Spleen (tissue), 11 donors: ENCODE measurements around the gene MS4A4A. TPM values are rescaled to one million over a fixed set of nuclear protein-coding genes. Genes with fewer than 3 reads are reported as not detected.
A peak's percentile ranks its signal among the peaks of the same experiment; 100 is the strongest.

Source experiments
- DNase-seq: peaks from one replicate; pipeline ENCODE4 v3.0.0-alpha.2; 2020
- H3K27ac ChIP-seq, 8 donors: fragments of 200-600 bp; sonication (generic) in 7 of 8; 1 replicate in 4 of 8; 2 replicates in 4 of 8; pipeline versions ENCODE4 v1.5.0 to v1.8.0; 2016 to 2021; ENCODE audit warnings: inconsistent platforms in 4 of 8, mild to moderate bottlenecking in 4 of 8, moderate library complexity in 1 of 8
- H3K27me3 ChIP-seq, 7 donors: fragments of 200-600 bp; sonication (generic) in 6 of 7; replicated peaks in 1 of 7; 1 replicate in 4 of 7; 2 replicates in 3 of 7; pipeline versions ENCODE4 v1.5.0 to v1.8.0; 2016 to 2021; ENCODE audit warnings: inconsistent platforms in 3 of 7, mild to moderate bottlenecking in 1 of 7
- H3K36me3 ChIP-seq, 6 donors: fragments of 200-600 bp; sonication (generic) in 5 of 6; 1 replicate in 4 of 6; 2 replicates in 2 of 6; pipeline versions ENCODE4 v1.5.0 to v1.8.0; 2016 to 2021; ENCODE audit warnings: inconsistent platforms in 2 of 6
- H3K4me1 ChIP-seq, 6 donors: fragments of 200-600 bp; sonication (generic) in 5 of 6; 1 replicate in 3 of 6; 2 replicates in 3 of 6; pipeline versions ENCODE4 v1.5.0 to v1.8.0; 2016 to 2021; ENCODE audit warnings: inconsistent platforms in 3 of 6
- H3K4me3 ChIP-seq, 8 donors: fragments of 200-600 bp; sonication (generic) in 7 of 8; 1 replicate in 4 of 8; 2 replicates in 4 of 8; pipeline versions ENCODE4 v1.5.0 to v1.8.0; 2016 to 2021; ENCODE audit warnings: inconsistent platforms in 4 of 8, mild to moderate bottlenecking in 4 of 8, moderate library complexity in 2 of 8
- H3K9me3 ChIP-seq, 8 donors: fragments of 200-600 bp; sonication (generic) in 7 of 8; 1 replicate in 4 of 8; 2 replicates in 4 of 8; pipeline versions ENCODE4 v1.5.0 to v1.8.0; 2016 to 2021; ENCODE audit warnings: inconsistent platforms in 4 of 8
- CTCF ChIP-seq, 11 experiments: fragments of 200-600 bp in 7 of 11; fragments of 450-650 bp in 4 of 11; sonication (generic) in 4 of 11; IDR thresholded peaks in 8 of 11; conservative IDR thresholded peaks in 3 of 11; 1 replicate in 7 of 11; 2 replicates in 4 of 11; pipeline versions ENCODE4 v1.4.0 to v1.8.0; 2016 to 2021; ENCODE audit warnings: antibody characterized with exemption in 11 of 11, inconsistent platforms in 4 of 11, mild to moderate bottlenecking in 1 of 11
- POLR2A ChIP-seq, 3 donors: fragments of 450-650 bp; IDR thresholded peaks; one replicate each; pipeline ENCODE4 v1.5.1; 2017; ENCODE audit warnings: antibody characterized with exemption in 3 of 3, mild to moderate bottlenecking in 1 of 3
- POLR2AphosphoS5 ChIP-seq, 3 donors: sonication (generic); formaldehyde crosslinking; IDR thresholded peaks; one replicate each; pipeline ENCODE4 v1.5.1; 2017; ENCODE audit warnings: antibody characterized with exemption in 3 of 3
- WGBS, 5 donors: extraction: QIAGEN DNeasy Blood & Tissue Kit in 3 of 5; methylation state at CpG; one replicate each; pipeline versions ENCODE4 v1.1.5 to v1.1.7; 2013 to 2018; 5-methylcytosine and 5-hydroxymethylcytosine counted together
- intact Hi-C: fragments of 100-400 bp; cut with DNase I; formaldehyde crosslinking; loops from one replicate; pipeline ENCODE4 v1.15.0; 2023; ENCODE audit warnings: low total_unique reads
- polyA plus RNA-seq, 3 donors: library from polyadenylated mRNA; stranded (reverse); fragments of 200-250 nt; gene quantifications; one replicate each; pipeline ENCODE4 v1.2.1, GENCODE V29; 2013
- total RNA-seq, 7 donors: library from RNA; depleted of rRNA in 3 of 7; stranded (reverse); fragments of >200 nt in 3 of 7; fragmentation: NEBNext Ultra II Directional in 4 of 7; extraction: Animal tissue kit (Norgen Biotek cat#: 25700) in 4 of 7; gene quantifications; one replicate each; pipeline versions ENCODE4 v1.1.0 to v1.2.1, GENCODE V29; 2016 to 2021
- donor health status: healthy with polysubstance abuse.
- donor health status: DM: no; HTN: no; CAD: no; lungs with moderate emphysema.
- donor health status: DM: no; HTN: no; CAD: no.
- donor health status: Bipolar disorder and iron deficiency.
- donor health status: healthy.
- donor health status: DM: no; HTN: no; CAD: no.
- donor health status: DM: yes; HTN: yes; CAD: no.

MS4A4A gene
- total and polyA plus RNA-seq, 10 donors: 24.3 to 130 (median 54.0) TPM

- intact Hi-C loops: loop anchor here (10.0 kb wide), 1 partner anchor 351 kb away; no protein-coding TSS in a partner anchor
- no peak overlapping the region for H3K4me3 ChIP-seq
- H3K36me3 ChIP-seq: no peaks in the 10 kb centered on the region
- peaks cover 0 to 12% (median 0%) of the 10 kb centered on the region in 6 donors for H3K4me1 ChIP-seq
- H3K27ac ChIP-seq: peak overlapping the region in 4 of 8 donors; percentile 39 to 60 (median 52)
- no peaks in the 10 kb centered on the region for H3K27me3 ChIP-seq
- no peak for DNase-seq
- peaks cover 0 to 11% (median 0%) of the 10 kb centered on the region in 8 donors for H3K9me3 ChIP-seq
- no peak for TF ChIP-seq POLR2A (IDR thresholded peaks at IDR 0.05)
- peak in 1 of 3 donors; percentile 43 for TF ChIP-seq POLR2AphosphoS5 (IDR thresholded peaks at IDR 0.05)
- WGBS, 5 donors: 72 to 81% (median 73%) methylated on average over 4 of the region's 4 CpGs
Observed at GRCh38 chr11:60263402-60263801, 17.1 kb upstream of the MS4A4A start.

- no peak for TF ChIP-seq CTCF (IDR thresholded peaks at IDR 0.05 in 8 of 11, conservative IDR thresholded peaks at IDR 0.05 in 3 of 11)
- TF ChIP-seq POLR2A (IDR thresholded peaks at IDR 0.05): no peak
- no peak for TF ChIP-seq POLR2AphosphoS5 (IDR thresholded peaks at IDR 0.05)
- no peak for DNase-seq
- WGBS, 5 donors: 65 to 83% (median 82%) methylated on average over 5 of the region's 5 CpGs
- intact Hi-C loops: loop anchor here (10.0 kb wide), 1 partner anchor 350 kb away; no protein-coding TSS in a partner anchor
- Histone ChIP-seq H3K27ac (peak overlapping the region in 1 of 8 donors; percentile 60), H3K36me3 (no peaks in the 10 kb centered on the region), H3K4me1 (peaks cover 0 to 12% (median 0%) of the 10 kb centered on the region in 6 donors), H3K4me3 (no peak overlapping the region), H3K27me3 (no peaks in the 10 kb centered on the region), H3K9me3 (peaks cover 0 to 11% (median 0%) of the 10 kb centered on the region in 8 donors)
Observed at GRCh38 chr11:60264644-60265043, 15.8 kb upstream of the MS4A4A start.

DNA sequence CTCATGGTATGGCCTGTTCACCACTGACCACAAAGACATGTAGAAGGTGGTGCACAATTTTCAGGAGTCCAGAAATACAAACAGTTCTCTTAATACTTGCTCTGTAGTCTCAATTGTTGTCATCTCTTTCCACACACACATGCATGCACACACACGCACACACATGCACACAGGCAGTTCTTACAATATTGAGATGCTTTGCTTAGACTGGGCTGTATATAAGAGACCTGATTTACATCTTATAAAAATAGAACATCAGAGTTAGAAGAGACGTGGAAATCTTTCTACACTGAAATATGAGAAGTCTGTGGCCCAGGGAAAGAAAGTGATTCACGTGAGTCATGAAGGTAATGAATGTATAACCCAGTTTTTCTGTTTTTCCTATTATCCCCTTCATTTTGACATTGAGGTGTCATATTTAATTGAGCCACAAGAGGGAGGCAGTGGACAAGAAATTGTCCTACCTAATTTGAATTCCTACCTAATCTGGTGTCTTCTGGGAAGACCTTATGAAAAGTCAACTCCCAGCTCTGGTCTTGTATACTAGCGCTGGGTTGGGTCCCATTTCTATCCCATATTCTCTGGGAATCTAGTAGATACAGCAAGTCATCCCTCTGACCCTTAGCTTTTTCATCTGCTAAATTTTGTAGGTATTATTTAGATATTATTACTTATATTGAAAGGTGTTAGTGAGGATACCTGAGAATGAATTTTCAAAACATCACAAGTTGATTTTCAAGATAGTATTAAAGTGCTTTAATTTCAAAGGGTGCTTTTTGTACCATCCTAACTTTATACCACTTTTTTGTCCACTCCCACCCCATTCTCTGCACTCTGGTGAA lies 14.9 kb upstream of the MS4A4A start:
- no peaks in the 10 kb centered on the region for H3K27me3 ChIP-seq
- DNase-seq: no peak
- intact Hi-C loops: loop anchor here (10.0 kb wide), 1 partner anchor 349 kb away; no protein-coding TSS in a partner anchor
- TF ChIP-seq POLR2AphosphoS5 (IDR thresholded peaks at IDR 0.05): no peak
- TF ChIP-seq CTCF (IDR thresholded peaks at IDR 0.05 in 8 of 11, conservative IDR thresholded peaks at IDR 0.05 in 3 of 11): peak; percentile 36 to 77 (median 69)
- TF ChIP-seq POLR2A (IDR thresholded peaks at IDR 0.05): no peak
- H3K9me3 ChIP-seq: peaks cover 0 to 21% (median 8%) of the 10 kb centered on the region in 8 donors
- H3K4me3 ChIP-seq: no peak overlapping the region
- WGBS, 5 donors: 25 to 27% (median 27%) methylated on average over 4 of the region's 4 CpGs
- peaks cover 0 to 12% (median 0%) of the 10 kb centered on the region in 6 donors for H3K4me1 ChIP-seq
- peak overlapping the region in 1 of 8 donors; percentile 1 for H3K27ac ChIP-seq
- no peaks in the 10 kb centered on the region for H3K36me3 ChIP-seq

DNA sequence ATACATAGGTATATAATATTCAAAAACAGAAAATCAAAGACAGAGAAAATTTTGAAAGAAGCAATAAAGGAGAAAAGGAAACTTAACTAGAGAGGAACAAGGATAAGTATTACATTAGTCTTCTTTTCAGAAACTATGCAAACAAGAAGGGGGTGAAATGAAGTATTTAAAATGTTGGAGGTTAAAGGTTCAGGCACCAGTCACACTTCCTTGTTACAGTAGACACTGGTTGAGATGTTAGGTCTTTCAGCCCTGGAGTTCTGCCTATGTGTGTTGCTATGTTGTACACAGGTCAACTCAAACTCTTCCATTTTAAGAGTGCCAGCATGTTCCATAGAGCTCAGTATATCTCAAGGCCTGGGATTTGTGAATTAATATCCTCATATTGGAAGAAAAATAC lies 6.0 kb upstream of the MS4A4A start:
- H3K4me1 ChIP-seq: no peaks in the 10 kb centered on the region
- H3K27ac ChIP-seq: peak overlapping the region in 3 of 8 donors; percentile 15 to 49 (median 24)
- no peak overlapping the region for H3K4me3 ChIP-seq
- H3K9me3 ChIP-seq: peaks cover 0 to 14% (median 9%) of the 10 kb centered on the region in 8 donors
- intact Hi-C loops: no loop called here
- H3K36me3 ChIP-seq: no peaks in the 10 kb centered on the region
- TF ChIP-seq CTCF (IDR thresholded peaks at IDR 0.05 in 8 of 11, conservative IDR thresholded peaks at IDR 0.05 in 3 of 11): no peak
- no peak for TF ChIP-seq POLR2AphosphoS5 (IDR thresholded peaks at IDR 0.05)
- no peak for TF ChIP-seq POLR2A (IDR thresholded peaks at IDR 0.05)
- no peaks in the 10 kb centered on the region for H3K27me3 ChIP-seq
- no peak for DNase-seq
